Suprapubic skin (tissue), 4 donors: ENCODE results near the gene QSOX1.

Experiments
- POLR2A ChIP-seq, 2 donors: fragments of 450-650 bp; IDR thresholded peaks; one replicate each; pipeline ENCODE4 v1.6.1; 2017; ENCODE audit warnings: antibody characterized with exemption in 2 of 2, mild to moderate bottlenecking in 2 of 2, moderate library complexity in 2 of 2
- POLR2AphosphoS5 ChIP-seq, 3 donors: sonication (generic); formaldehyde crosslinking; IDR thresholded peaks; one replicate each; pipeline ENCODE4 v1.6.1; 2017; ENCODE audit warnings: antibody characterized with exemption in 3 of 3
- TF ChIP-seq, protein P1 (sequence below), 2 donors: fragments of 200-600 bp in 1 of 2; fragments of 450-650 bp in 1 of 2; sonication (generic) in 1 of 2; IDR thresholded peaks; one replicate each; pipeline ENCODE4 v1.5.1; 2016 to 2019; ENCODE audit warnings: antibody characterized with exemption in 2 of 2, mild to moderate bottlenecking in 1 of 2, moderate library complexity in 1 of 2

- no peak for TF ChIP-seq POLR2A (IDR thresholded peaks at IDR 0.05)
- no peak for TF ChIP-seq POLR2AphosphoS5 (IDR thresholded peaks at IDR 0.05)
- TF ChIP-seq, protein P1, sequence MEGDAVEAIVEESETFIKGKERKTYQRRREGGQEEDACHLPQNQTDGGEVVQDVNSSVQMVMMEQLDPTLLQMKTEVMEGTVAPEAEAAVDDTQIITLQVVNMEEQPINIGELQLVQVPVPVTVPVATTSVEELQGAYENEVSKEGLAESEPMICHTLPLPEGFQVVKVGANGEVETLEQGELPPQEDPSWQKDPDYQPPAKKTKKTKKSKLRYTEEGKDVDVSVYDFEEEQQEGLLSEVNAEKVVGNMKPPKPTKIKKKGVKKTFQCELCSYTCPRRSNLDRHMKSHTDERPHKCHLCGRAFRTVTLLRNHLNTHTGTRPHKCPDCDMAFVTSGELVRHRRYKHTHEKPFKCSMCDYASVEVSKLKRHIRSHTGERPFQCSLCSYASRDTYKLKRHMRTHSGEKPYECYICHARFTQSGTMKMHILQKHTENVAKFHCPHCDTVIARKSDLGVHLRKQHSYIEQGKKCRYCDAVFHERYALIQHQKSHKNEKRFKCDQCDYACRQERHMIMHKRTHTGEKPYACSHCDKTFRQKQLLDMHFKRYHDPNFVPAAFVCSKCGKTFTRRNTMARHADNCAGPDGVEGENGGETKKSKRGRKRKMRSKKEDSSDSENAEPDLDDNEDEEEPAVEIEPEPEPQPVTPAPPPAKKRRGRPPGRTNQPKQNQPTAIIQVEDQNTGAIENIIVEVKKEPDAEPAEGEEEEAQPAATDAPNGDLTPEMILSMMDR (IDR thresholded peaks at IDR 0.05) = no peak
These were observed 3.2 kb upstream of the QSOX1 start for GRCh38 chr1:180151508-180151907.
